ENCODE results near the gene CNPY4. TPM values are rescaled to one million over a fixed set of nuclear protein-coding genes. Genes with fewer than 3 reads are reported as not detected.

CNPY4 gene
- total RNA-seq, 1 experiment from 2014 or later = 12.2 TPM

DNA sequence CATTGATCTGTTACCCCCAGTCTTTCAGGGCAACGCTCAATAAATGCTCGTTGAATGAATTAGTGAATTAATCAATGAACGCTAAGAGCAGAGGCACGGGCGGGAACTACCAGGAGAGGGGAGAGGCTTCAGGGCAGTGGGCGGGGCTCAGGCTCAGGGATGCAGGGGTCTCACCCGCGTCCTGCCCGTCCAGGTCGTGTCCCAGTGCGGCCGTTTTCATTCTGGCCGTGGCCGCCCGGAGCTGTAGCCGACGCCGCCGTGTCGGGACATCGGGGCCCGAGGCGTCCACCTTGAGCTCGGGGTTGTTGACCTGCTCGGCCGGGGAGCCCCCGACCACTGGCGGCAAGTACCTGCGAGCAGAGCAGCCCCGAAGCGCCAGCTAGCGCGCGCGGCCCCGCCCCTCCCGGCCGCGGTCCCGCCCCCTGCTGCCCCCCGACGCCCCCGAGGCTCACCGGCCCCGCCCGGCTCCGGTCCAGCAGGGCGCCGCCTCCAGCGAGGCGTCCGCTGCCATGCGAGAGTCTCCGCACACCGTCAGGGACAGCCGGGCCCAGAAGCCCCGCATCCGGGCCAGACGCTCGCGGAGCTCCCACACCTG is 51.8 kb downstream of the CNPY4 start:
- peak; percentile 95 for DNase-seq
- peaks cover 34% of the 10 kb centered on the region for H3K27me3 ChIP-seq (ENCODE audit: control insufficient read depth, insufficient read depth, low read length)
- H3K36me3 ChIP-seq (replicated peaks; ENCODE audit: control insufficient read depth, insufficient read depth, low read length) = peaks cover 10% of the 10 kb centered on the region
- peak overlapping the region; percentile 53 for H3K4me3 ChIP-seq (ENCODE audit: insufficient read depth, low read depth, low read length)

DNA sequence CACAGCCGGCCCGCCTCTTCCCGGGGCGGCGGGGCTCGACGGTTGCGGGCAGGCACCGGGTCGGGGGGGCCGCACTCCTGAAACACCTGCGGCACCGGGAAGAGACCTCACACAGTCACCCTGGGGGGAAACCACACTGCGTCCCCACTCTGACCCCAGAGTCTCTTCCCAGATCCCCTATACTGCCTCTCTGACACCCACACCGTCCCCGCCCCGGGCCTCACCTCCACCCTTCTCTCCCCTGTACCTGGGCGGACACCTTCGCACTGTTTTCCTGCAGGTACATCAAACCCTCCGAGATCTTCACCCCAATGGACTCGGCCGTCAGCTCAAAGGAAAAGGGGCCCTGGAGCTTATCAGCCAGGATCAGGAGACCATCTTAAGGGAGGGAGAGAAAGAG is 52.4 kb downstream of the CNPY4 start:
- peaks cover 10% of the 10 kb centered on the region for H3K36me3 ChIP-seq (replicated peaks; ENCODE audit: control insufficient read depth, insufficient read depth, low read length)
- no peak for DNase-seq
- peak overlapping the region; percentile 53 for H3K4me3 ChIP-seq (ENCODE audit: insufficient read depth, low read depth, low read length)
- peaks cover 29% of the 10 kb centered on the region for H3K27me3 ChIP-seq (ENCODE audit: control insufficient read depth, insufficient read depth, low read length)

DNA sequence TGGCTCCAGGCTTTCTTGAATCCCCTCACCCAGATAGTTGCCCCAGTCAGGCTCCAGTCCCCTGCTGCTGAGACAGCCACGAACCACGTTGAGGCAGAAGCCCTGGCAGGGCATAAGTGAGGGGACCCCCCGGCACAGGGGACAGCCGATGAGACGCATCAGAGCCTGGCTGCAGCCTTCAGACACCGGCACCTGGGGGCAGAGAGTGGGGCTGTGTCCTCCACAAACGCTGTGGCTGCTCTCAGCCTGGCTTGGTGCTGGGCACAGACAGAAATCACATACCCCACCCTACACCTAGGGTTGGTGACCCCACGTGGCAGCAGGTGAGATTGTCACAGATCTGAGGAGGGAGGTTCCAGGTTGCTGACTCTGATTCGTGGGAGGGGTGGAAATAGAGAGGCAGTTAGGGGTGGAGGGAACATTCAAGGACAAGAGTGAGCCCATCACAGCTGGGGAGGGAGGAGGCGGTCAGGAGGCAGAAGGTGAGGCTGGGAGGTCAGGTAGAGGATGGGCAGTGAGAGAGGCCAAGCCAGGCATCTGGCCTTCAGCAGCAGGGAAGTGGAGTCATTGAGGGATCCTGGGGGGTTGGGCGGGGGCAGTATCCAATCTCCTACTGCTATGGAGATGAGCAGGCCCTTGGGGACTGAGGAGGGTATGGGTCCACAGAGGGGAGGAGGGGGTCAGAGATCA is 54.5 kb downstream of the CNPY4 start:
- Histone ChIP-seq H3K4me3 (ENCODE audit: insufficient read depth, low read depth, low read length) (no peak overlapping the region), H3K36me3 (replicated peaks; ENCODE audit: control insufficient read depth, insufficient read depth, low read length) (peaks cover 10% of the 10 kb centered on the region), H3K27me3 (ENCODE audit: control insufficient read depth, insufficient read depth, low read length) (peaks cover 19% of the 10 kb centered on the region)
- DNase-seq = peak; percentile 43

DNA sequence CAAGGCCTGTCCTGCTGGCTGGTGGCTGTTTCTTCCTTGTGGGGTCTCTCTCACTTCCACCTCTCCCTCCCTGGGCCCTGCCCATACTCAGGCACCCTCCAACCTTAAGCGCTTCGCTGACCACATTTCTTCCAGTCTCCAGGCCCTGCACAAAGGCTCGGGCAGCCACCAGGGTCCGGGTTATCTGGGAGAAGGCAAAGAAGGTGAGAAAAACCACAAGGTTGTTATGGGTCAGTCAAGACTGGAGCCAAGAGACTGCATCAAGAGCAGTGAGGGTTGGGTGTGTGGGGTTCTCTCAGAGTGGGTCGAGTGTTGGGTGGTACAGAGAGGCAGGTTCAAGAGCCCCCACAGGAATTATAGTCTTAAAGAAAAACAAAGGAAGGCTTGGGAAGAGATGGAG is 55.1 kb downstream of the CNPY4 start:
- H3K27me3 ChIP-seq (ENCODE audit: control insufficient read depth, insufficient read depth, low read length) = peaks cover 19% of the 10 kb centered on the region
- peaks cover 10% of the 10 kb centered on the region for H3K36me3 ChIP-seq (replicated peaks; ENCODE audit: control insufficient read depth, insufficient read depth, low read length)
- no peak overlapping the region for H3K4me3 ChIP-seq (ENCODE audit: insufficient read depth, low read depth, low read length)
- no peak for DNase-seq

Other genes with a start within 250 kb of the CNPY4 start
- not detected in 2 replicates for gene OR2AE1, start 242.6 kb upstream of the CNPY4 start, total RNA-seq (2014; rRNA removed; shearing (Covaris generic))
- gene TRIM4, start 200.1 kb upstream of the CNPY4 start, total RNA-seq (2014; rRNA removed; shearing (Covaris generic)) = 0.28 TPM in 1 of 2 replicates, not detected in the other
- gene GJC3, start 190.0 kb upstream of the CNPY4 start, total RNA-seq (2014; rRNA removed; shearing (Covaris generic)) = 0.10 and 0.37 TPM in 2 replicates
- not detected in 2 replicates for gene AZGP1, start 143.6 kb upstream of the CNPY4 start, total RNA-seq (2014; rRNA removed; shearing (Covaris generic))
- gene ZKSCAN1, start 104.0 kb upstream of the CNPY4 start, total RNA-seq (2014; rRNA removed; shearing (Covaris generic)) = 9.0 and 17.0 TPM in 2 replicates
- 27.2 and 32.9 TPM in 2 replicates for gene ZSCAN21, start 69.9 kb upstream of the CNPY4 start, total RNA-seq (2014; rRNA removed; shearing (Covaris generic))
- gene ZNF3, start 37.9 kb upstream of the CNPY4 start, total RNA-seq (2014; rRNA removed; shearing (Covaris generic)) = 40.8 and 51.0 TPM in 2 replicates
- 51.8 and 59.6 TPM in 2 replicates for gene COPS6, start 30.7 kb upstream of the CNPY4 start, total RNA-seq (2014; rRNA removed; shearing (Covaris generic))
- 363 and 383 TPM in 2 replicates for gene MCM7, start 18.2 kb upstream of the CNPY4 start, total RNA-seq (2014; rRNA removed; shearing (Covaris generic))
- 15.1 and 23.3 TPM in 2 replicates for gene AP4M1, start 18.0 kb upstream of the CNPY4 start, total RNA-seq (2014; rRNA removed; shearing (Covaris generic))
- gene TAF6, start 276 bp upstream of the CNPY4 start, total RNA-seq (2014; rRNA removed; shearing (Covaris generic)) = 104 and 106 TPM in 2 replicates
- gene MBLAC1, start 7.3 kb downstream of the CNPY4 start, total RNA-seq (2014; rRNA removed; shearing (Covaris generic)) = 1.1 and 3.5 TPM in 2 replicates
- 143 and 165 TPM in 2 replicates for gene LAMTOR4, start 29.3 kb downstream of the CNPY4 start, total RNA-seq (2014; rRNA removed; shearing (Covaris generic))
- gene TRAPPC14, start 39.1 kb downstream of the CNPY4 start, total RNA-seq (2014; rRNA removed; shearing (Covaris generic)) = 13.6 and 14.8 TPM in 2 replicates
- gene GAL3ST4, start 49.0 kb downstream of the CNPY4 start, total RNA-seq (2014; rRNA removed; shearing (Covaris generic)) = 0.73 and 3.1 TPM in 2 replicates
- gene GPC2, start 57.7 kb downstream of the CNPY4 start, total RNA-seq (2014; rRNA removed; shearing (Covaris generic)) = 39.1 and 65.8 TPM in 2 replicates
- gene STAG3, start 58.3 kb downstream of the CNPY4 start, total RNA-seq (2014; rRNA removed; shearing (Covaris generic)) = 2.4 and 10.3 TPM in 2 replicates
- 0.11 TPM in 1 of 2 replicates, not detected in the other for gene PVRIG, start 100.3 kb downstream of the CNPY4 start, total RNA-seq (2014; rRNA removed; shearing (Covaris generic))
- not detected in 2 replicates for gene SPDYE3, start 188.1 kb downstream of the CNPY4 start, total RNA-seq (2014; rRNA removed; shearing (Covaris generic))
- 18.6 and 25.6 TPM in 2 replicates for gene PILRB, start 238.5 kb downstream of the CNPY4 start, total RNA-seq (2014; rRNA removed; shearing (Covaris generic))

Data from H7 (cell line).